GM12872 (cell line): ENCODE results near the gene GDAP1L1.

Experiments used
- TF ChIP-seq, protein P1 (sequence below): IDR thresholded peaks from 3 replicates; pipeline ENCODE4 v1.5.1; 2011; ENCODE audit warnings: low read depth, mild to moderate bottlenecking, low read length, moderate library complexity; ENCODE audit not compliant: insufficient read depth

GDAP1L1 gene

DNA sequence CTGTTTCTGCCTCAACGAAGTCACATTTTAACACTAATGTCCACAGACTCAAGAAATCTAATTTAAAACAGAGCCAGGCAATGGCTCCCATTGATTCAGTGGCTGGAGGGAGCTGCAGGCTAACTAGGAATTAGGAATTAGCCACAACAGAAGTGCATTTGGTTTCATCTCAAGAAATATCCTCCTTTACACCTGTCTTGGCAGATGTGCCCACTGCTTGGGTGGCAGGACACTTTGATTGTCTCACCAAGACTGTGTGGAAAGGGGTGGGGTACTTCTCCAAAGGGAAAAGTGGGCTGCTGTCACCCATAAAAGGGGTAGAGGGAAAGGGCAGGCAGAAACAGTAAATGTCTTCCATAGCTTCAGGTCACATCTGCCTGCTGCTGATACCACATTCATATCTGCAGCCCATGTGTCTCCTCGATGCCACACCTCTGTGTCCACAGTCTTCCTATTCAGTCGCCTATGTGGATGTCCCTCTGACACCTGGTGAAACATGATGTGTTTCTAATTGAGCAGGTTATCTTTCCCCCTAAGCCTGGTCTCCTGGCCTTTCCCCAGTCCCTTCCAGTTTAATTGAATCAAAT lies 25.6 kb upstream of the GDAP1L1 start:
- TF ChIP-seq, protein P1, sequence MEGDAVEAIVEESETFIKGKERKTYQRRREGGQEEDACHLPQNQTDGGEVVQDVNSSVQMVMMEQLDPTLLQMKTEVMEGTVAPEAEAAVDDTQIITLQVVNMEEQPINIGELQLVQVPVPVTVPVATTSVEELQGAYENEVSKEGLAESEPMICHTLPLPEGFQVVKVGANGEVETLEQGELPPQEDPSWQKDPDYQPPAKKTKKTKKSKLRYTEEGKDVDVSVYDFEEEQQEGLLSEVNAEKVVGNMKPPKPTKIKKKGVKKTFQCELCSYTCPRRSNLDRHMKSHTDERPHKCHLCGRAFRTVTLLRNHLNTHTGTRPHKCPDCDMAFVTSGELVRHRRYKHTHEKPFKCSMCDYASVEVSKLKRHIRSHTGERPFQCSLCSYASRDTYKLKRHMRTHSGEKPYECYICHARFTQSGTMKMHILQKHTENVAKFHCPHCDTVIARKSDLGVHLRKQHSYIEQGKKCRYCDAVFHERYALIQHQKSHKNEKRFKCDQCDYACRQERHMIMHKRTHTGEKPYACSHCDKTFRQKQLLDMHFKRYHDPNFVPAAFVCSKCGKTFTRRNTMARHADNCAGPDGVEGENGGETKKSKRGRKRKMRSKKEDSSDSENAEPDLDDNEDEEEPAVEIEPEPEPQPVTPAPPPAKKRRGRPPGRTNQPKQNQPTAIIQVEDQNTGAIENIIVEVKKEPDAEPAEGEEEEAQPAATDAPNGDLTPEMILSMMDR: no peak

DNA sequence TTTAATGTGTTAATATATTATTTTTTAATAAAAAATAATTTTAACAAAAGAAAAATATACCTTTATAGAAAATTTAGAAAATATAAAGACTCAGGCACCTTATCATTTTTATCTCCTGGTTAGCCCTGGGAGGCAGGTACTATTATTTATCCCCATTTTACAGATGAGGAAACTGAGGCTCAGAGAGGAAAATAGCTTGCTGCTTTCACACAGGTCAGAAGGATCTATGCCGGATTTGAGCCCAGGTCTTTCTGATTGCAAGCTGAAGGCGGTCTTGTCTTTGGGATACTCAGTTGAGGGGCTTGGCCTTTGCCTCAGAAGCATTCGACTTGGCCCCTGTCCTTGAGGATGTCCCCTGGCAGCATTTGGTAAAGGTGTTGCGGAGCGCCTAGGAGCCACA lies 25.1 kb upstream of the GDAP1L1 start:
- TF ChIP-seq, protein P1: no peak

DNA sequence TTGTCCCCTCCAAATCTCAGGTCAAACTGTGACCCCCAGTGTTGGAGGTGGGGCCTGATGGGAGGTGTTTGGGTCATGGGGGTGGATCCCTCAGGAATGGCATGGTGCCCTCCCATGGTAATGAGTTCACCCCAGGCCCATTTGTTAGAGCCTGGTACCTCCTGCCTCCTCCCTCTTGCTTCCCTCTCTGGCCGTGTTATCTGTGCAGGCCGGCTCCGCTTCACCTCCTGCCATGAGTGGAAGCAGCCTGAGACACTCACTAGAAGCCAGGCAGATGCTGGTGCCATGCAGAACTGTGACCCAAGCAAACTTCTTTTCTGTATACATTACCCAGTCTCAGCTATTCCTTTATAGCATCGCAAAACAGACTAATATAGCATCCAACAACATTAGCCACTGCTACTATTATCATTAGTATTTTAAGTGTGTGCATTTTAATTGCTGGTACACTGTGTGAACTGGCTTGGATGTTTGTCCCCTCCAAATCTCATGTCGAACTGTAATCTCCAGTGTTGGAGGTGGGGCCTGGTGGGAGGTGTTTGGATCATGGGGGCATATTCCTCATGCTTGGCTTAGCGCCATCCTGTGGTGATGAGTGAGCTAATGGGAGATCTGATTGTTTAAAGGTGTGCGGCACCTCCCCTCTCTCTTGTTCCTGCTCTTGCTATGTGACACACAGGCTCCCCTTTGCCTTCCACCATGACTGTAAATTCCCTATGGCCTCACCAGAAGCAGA lies 24.3 kb upstream of the GDAP1L1 start:
- TF ChIP-seq, protein P1: no peak; the same call in 2 of the 3 replicates

DNA sequence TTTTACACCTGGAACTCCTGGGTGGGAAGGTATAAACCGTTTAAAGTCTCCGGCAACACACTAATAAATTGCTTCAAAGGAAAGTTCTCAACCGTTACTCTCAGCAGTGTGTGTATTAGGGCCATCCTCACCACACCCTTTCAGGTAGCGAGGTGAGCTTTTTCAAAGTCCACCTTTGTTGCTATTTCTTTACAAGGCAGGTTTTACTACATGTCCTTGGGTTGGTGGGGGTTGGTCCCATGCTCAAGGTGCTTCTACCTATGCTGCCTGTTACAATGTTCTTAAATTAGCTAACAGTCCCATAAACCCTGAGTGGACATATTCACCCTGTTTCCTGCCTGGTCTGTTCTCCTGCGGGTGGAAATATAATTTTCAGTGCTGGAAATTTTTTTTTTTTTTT lies 23.4 kb upstream of the GDAP1L1 start:
- TF ChIP-seq, protein P1: no peak

DNA sequence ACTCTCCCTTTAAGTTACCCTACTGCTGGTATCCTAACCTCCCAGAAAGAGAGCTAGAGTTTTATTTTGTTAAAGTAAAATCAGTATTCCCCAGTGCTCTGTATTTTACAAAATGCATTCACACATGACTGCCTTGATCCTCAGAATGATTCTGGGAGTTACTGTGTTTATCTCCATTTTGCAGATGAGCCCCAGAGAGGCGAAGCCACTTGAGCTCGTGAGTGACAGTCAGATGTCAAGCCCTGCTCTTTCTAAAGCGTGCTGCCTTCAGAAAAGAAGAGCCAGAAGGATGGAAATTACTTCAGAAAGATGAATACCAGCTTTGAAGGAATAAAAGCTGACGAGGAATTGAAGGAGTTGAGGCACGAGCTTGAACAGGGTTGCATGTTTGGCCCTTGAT lies 22.5 kb upstream of the GDAP1L1 start:
- TF ChIP-seq, protein P1: no peak

DNA sequence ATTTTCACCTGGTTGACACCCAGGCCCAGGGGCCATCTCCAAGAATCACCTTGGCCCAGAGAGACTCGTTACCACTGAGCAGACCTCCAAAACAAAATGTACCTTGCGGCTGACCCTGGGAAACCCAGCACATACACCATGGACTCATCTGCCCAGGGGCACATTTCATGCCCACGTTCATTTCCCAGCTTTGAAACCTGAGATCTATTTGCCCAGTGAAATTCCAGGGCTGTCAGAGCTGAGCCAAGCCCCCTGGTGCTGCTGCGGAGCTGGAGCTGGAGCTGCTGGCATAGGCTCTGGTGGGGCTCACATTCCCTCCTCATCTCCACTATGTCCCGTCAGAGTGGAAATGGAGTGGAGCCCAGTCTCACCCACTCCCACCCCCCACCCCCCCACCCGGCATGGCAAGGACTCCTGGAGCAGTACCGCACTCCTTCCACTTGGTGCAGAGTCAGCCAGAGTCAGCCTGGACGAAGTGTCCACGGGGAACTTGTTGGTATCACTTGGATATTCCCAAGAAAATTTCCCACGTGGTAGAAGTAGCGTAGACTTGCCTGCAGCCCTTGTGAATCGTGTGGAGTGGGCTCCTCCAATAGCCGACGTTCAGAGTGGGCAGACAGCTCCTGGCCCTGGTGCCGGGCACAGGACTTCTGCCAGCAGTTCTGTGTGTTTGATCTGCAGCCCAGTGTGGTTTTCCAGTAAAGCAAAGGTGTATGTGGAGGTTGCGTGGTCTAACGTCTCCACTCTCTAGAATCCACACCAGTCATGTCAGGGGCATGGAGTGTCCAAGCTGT lies 18.4 kb upstream of the GDAP1L1 start:
- TF ChIP-seq, protein P1: no peak

DNA sequence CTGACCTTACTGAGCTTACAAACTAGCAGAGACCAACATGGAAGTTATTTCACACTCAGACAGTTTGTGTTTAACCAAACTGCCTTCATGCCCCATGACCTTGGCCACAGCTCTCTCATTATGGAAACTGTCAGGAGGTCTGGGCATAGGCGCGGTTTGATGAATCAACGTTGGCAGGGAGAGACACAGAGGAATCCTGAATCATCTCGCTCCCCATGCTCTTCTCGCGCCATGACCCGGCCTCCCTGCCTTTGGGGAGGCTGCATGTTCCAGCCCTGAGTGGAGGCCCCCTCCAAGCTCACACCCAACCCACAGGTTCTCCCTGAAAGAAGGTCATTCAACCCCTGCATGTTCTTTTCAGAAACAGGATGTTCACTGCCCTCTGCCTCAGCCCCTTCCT lies 15.9 kb upstream of the GDAP1L1 start:
- TF ChIP-seq, protein P1: no peak
